A673 (cell line): ENCODE measurements around the gene SPATA9.

ENCODE experiments used
- CTCF ChIP-seq: fragments of 300-800, 200-600 bp; sonication (generic); conservative IDR thresholded peaks from 2 replicates; pipeline ENCODE4 v1.5.1; 2017; ENCODE audit warnings: low read depth, mild to moderate bottlenecking, antibody characterized with exemption, low read length, moderate library complexity, mixed read lengths
- EZH2 ChIP-seq: fragments of 200-600 bp; sonication (generic); IDR thresholded peaks from 2 replicates; pipeline ENCODE4 v1.6.1; 2017; ENCODE audit warnings: borderline replicate concordance, low read depth, mild to moderate bottlenecking, mixed read lengths, antibody characterized with exemption, low read length; ENCODE audit not compliant: poor library complexity, severe bottlenecking

- TF ChIP-seq CTCF (no peak), EZH2 (no peak)
These were observed 24.3 kb upstream of the SPATA9 start for GRCh38 chr5:95707055-95707454.
